Thoracic aorta (tissue), 2 donors: ENCODE data around the gene TMEM63B. TPM values are rescaled to one million over a fixed set of nuclear protein-coding genes. Genes with fewer than 3 reads are reported as not detected.

Experiments
- ATAC-seq: fragments of 150-250 bp; one replicate; pipeline ENCODE4 v1.8.0; 2017; ENCODE audit warnings: low read depth; ENCODE audit not compliant: insufficient number of reproducible peaks, low FRiP score
- DNase-seq: peaks from one replicate; pipeline ENCODE4 v3.0.0-alpha.2; 2020; ENCODE audit warnings: low spot score
- H3K27ac ChIP-seq, 2 donors: fragments of 200-600 bp; sonication (generic); 1 replicate in 1 of 2; 2 replicates in 1 of 2; pipeline ENCODE4 v1.5.1; 2016; ENCODE audit warnings: mild to moderate bottlenecking in 2 of 2, moderate library complexity in 2 of 2
- H3K27me3 ChIP-seq: fragments of 200-600 bp; sonication (generic); replicated peaks from 2 replicates; pipeline ENCODE4 v1.6.0; 2016; ENCODE audit warnings: mild to moderate bottlenecking; ENCODE audit not compliant: insufficient read depth
- H3K36me3 ChIP-seq: fragments of 200-600 bp; sonication (generic); one replicate; pipeline ENCODE4 v1.5.1; 2016
- H3K4me1 ChIP-seq, 2 donors: fragments of 200-600 bp; sonication (generic); 1 replicate in 1 of 2; 2 replicates in 1 of 2; pipeline versions ENCODE4 v1.5.1 to v1.6.0; 2016; ENCODE audit warnings: low read depth in 2 of 2, mild to moderate bottlenecking in 1 of 2; ENCODE audit not compliant: control insufficient read depth in 1 of 2
- H3K4me3 ChIP-seq: fragments of 200-600 bp; sonication (generic); 2 replicates; pipeline ENCODE4 v1.5.1; 2016; ENCODE audit warnings: mild to moderate bottlenecking
- H3K9me3 ChIP-seq: fragments of 200-600 bp; sonication (generic); 2 replicates; pipeline ENCODE4 v1.5.1; 2016
- total RNA-seq, 2 donors: library from RNA; depleted of rRNA; stranded (reverse); fragments of >200 nt; gene quantifications; one replicate each; pipeline versions ENCODE4 v1.1.0 to v1.2.3, GENCODE V29; 2016
- TF ChIP-seq, protein P1 (sequence below): fragments of 200-600 bp; sonication (generic); IDR thresholded peaks from one replicate; pipeline ENCODE4 v1.5.1; 2019; ENCODE audit warnings: antibody characterized with exemption

The TMEM63B gene
- total RNA-seq, 2 donors from 2014 or later, result 21.9 to 43.4 TPM

DNA sequence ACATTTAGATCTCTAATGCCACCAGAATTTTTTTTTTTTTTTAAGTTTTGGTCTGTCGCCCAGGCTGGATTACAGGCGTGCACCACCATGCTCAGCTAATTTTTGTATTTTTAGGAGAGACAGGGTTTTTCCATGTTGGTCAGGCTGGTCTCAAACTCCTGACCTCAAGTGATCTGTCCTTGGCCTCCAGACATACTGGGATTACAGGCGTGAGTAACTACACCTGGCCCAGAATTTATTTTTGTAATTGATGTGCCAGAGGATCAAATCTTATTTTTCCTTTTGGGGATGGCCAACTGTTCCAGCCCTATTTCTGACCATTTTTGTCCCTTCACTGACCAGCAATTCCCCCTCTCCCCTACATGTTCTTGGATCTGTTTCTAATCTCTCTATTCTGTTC is 71.3 kb downstream of the TMEM63B start:
- TF ChIP-seq, protein P1, sequence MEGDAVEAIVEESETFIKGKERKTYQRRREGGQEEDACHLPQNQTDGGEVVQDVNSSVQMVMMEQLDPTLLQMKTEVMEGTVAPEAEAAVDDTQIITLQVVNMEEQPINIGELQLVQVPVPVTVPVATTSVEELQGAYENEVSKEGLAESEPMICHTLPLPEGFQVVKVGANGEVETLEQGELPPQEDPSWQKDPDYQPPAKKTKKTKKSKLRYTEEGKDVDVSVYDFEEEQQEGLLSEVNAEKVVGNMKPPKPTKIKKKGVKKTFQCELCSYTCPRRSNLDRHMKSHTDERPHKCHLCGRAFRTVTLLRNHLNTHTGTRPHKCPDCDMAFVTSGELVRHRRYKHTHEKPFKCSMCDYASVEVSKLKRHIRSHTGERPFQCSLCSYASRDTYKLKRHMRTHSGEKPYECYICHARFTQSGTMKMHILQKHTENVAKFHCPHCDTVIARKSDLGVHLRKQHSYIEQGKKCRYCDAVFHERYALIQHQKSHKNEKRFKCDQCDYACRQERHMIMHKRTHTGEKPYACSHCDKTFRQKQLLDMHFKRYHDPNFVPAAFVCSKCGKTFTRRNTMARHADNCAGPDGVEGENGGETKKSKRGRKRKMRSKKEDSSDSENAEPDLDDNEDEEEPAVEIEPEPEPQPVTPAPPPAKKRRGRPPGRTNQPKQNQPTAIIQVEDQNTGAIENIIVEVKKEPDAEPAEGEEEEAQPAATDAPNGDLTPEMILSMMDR, result no peak
- ATAC-seq (no peak), DNase-seq (no peak)
- no peaks in the 10 kb centered on the region for H3K36me3 ChIP-seq
- H3K27ac ChIP-seq, result no peak overlapping the region
- no peaks in the 10 kb centered on the region for H3K27me3 ChIP-seq
- H3K9me3 ChIP-seq, result no peaks in the 10 kb centered on the region
- H3K4me1 ChIP-seq, result peaks cover 8 to 11% of the 10 kb centered on the region in 2 donors
- no peak overlapping the region for H3K4me3 ChIP-seq

DNA sequence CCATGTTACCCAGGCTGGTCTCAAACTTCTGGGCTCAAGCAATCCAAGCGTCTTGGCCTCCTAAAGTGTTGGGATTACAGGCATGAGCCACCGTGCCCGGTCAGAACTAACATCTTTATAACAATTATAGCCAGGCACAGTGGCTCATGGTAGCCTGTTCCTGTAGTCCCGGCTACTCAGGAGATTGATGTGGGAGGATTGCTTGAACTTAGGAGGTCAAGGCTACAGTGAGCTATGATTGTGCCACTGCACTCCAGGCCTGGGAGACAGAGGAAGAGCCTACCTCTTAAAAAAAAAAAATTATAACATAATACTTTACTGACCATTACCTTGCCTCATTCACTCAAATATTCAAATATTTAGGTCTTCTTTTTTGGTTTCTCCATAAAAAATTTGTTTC is 72.5 kb downstream of the TMEM63B start:
- DNase-seq (no peak), ATAC-seq (no peak)
- TF ChIP-seq, protein P1, result no peak
- Histone ChIP-seq H3K9me3 (no peaks in the 10 kb centered on the region), H3K4me1 (peaks cover 8 to 11% of the 10 kb centered on the region in 2 donors), H3K36me3 (no peaks in the 10 kb centered on the region), H3K27ac (peak overlapping the region in 1 of 2 donors; percentile 74), H3K27me3 (no peaks in the 10 kb centered on the region), H3K4me3 (no peak overlapping the region)

DNA sequence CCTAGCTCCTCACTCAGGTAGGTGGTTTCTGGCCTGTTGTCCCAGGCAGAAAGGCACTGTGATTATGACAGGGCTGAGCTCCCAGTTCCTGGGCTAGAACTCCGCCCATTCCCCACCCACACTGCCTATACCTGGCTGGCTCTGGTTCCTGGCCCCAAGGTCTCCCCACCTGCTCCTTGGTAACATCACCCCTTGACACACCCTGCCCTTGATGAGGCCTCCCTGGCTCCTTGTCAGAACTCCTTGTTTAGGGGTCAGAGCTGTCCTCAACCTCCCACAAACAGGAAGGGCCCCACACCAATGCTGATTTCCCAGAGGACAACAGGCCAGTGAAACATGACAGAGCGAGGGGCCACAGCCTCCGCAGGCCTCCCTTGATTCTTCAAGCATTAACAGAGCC is 73.8 kb downstream of the TMEM63B start:
- DNase-seq, result no peak
- no peak for ATAC-seq
- Histone ChIP-seq H3K27ac (no peak overlapping the region), H3K36me3 (no peaks in the 10 kb centered on the region), H3K27me3 (no peaks in the 10 kb centered on the region), H3K9me3 (no peaks in the 10 kb centered on the region), H3K4me3 (no peak overlapping the region), H3K4me1 (peaks cover 8 to 11% of the 10 kb centered on the region in 2 donors)
- TF ChIP-seq, protein P1, result no peak

DNA sequence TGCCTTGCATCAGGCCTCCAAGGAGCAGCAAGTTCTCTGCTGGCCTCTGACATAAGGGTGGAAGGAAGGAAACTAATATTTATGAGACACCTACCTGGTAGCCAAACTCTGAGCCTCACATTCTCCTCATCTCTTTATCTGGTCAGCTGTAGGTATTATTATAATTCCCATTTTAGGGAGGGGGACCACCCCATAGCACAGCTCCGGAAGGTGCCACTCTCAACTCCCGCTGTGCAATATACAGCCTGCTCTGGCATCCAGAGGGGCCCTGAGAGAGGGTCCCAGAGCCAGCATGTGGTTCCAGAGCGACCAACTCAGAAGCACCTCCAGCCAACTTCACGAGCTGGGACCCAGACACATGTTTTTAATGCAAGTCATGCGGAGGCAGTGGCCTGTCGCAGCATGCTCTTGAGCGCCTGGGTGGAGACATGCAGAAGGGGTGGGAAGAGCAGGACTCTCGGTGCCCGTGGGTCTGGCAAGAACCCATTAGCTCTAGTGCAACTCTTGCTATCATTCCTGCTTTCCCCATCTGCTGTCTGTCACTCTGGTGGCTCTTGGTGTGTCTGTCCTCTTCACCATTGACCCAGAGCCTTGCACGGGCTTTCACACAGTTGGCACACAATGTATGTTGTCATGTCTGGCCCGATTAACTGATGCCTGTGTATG is 74.4 kb downstream of the TMEM63B start:
- Histone ChIP-seq H3K27me3 (no peaks in the 10 kb centered on the region), H3K4me1 (peaks cover 8 to 11% of the 10 kb centered on the region in 2 donors), H3K36me3 (no peaks in the 10 kb centered on the region), H3K9me3 (no peaks in the 10 kb centered on the region), H3K4me3 (no peak overlapping the region), H3K27ac (no peak overlapping the region)
- DNase-seq, result no peak
- no peak for ATAC-seq
- TF ChIP-seq, protein P1, result no peak

DNA sequence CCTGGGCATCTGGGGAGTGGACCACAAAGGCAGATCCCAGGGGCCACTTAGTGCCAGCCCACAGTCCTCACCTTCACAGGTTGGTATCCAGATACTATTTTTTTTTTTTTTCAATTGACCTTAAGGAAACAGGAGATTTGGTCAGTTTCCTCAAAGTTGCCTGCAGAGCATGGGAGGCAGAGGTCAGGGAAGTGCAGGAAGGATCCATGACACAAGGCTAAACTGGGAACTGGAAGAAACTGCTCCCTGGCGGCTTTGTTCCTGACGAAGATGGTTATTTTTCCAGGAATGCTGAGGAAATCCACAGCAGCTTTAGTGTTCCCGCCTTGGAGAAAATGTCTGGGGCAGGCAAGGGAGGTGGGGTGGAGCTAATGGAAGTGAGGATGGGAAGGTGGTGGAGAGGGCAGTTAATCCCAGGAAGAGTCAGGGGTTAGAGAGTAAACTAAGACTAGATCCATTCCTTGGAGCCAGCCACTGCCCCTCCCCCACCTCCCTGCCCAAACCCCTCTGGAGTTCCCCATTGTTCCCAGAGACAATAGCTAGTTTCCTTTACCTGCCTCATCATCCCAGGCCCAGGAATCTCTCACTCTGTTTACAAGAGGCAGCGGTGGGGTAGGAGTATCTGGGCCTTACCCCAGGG is 75.1 kb downstream of the TMEM63B start:
- H3K27ac ChIP-seq, result no peak overlapping the region
- ATAC-seq, result no peak
- TF ChIP-seq, protein P1, result no peak

More for the DNA sequence above, 75.1 kb downstream of the TMEM63B start:
- no peaks in the 10 kb centered on the region for H3K27me3 ChIP-seq
- no peak overlapping the region for H3K4me3 ChIP-seq
- no peaks in the 10 kb centered on the region for H3K9me3 ChIP-seq
- peaks cover 8 to 11% of the 10 kb centered on the region in 2 donors for H3K4me1 ChIP-seq
- H3K36me3 ChIP-seq, result no peaks in the 10 kb centered on the region
- DNase-seq, result no peak
